Measurements from ENCODE around the gene BATF. TPM values are rescaled to one million over a fixed set of nuclear protein-coding genes. Genes with fewer than 3 reads are reported as not detected.
A peak's percentile ranks its signal among the peaks of the same experiment; 100 is the strongest.

Gene BATF
- total RNA-seq, 1 donor from 2014 or later, result 160 TPM

- Mint-ChIP-seq H3K9me3 (no peaks in the 10 kb centered on the region), H3K27ac (peak overlapping the region; percentile 66), H3K36me3 (ENCODE audit: low read depth) (no peaks in the 10 kb centered on the region), H3K4me3 (no peak overlapping the region), H3K27me3 (no peaks in the 10 kb centered on the region), H3K4me1 (peaks cover 47% of the 10 kb centered on the region)
- no peak for DNase-seq
- intact Hi-C loops (cut with micrococcal nuclease), result loop anchor here (1.0 kb wide), 1 partner anchor 12 kb away; no protein-coding TSS in a partner anchor
- TF ChIP-seq CTCF (IDR thresholded peaks at IDR 0.05), result no peak
- ChIA-PET POLR2A (interaction anchor here (0.6 to 10.1 kb wide), 5 partner anchors 13 to 373 kb away, joined by 3 to 132 read pairs (median 3); partner anchors contain the start of genes ERG28, NEK9 and TTLL5), CTCF (interaction anchor here (1.0 to 2.1 kb wide), 3 partner anchors 11 to 78 kb away, joined by 5 to 8 read pairs (median 7); no protein-coding TSS in a partner anchor)
- peak; percentile 70 for ATAC-seq (ENCODE audit: low read depth)
Observed at GRCh38 chr14:75499084-75499875, 23.0 kb upstream of the BATF start.

- intact Hi-C loops (cut with micrococcal nuclease), result no loop called here
- no peak for ATAC-seq (ENCODE audit: low read depth)
- ChIA-PET POLR2A (no interaction called here), CTCF (no interaction called here)
- Mint-ChIP-seq H3K36me3 (ENCODE audit: low read depth) (no peaks in the 10 kb centered on the region), H3K9me3 (no peaks in the 10 kb centered on the region), H3K4me3 (no peak overlapping the region), H3K4me1 (peaks cover 30% of the 10 kb centered on the region), H3K27me3 (no peaks in the 10 kb centered on the region), H3K27ac (no peak overlapping the region)
- no peak for TF ChIP-seq CTCF (IDR thresholded peaks at IDR 0.05)
- DNase-seq, result no peak
Observed at GRCh38 chr14:75501080-75501479, 21.2 kb upstream of the BATF start.

GRCh38 chr14:75504411-75504810 is 17.9 kb upstream of the BATF start:
- intact Hi-C loops (cut with micrococcal nuclease), result no loop called here
- CTCF ChIA-PET, result no interaction called here
- Mint-ChIP-seq H3K4me1 (peaks cover 3% of the 10 kb centered on the region), H3K36me3 (ENCODE audit: low read depth) (no peaks in the 10 kb centered on the region), H3K4me3 (no peak overlapping the region), H3K9me3 (peaks cover 1% of the 10 kb centered on the region), H3K27ac (no peak overlapping the region), H3K27me3 (no peaks in the 10 kb centered on the region)
- ATAC-seq (ENCODE audit: low read depth) (no peak), DNase-seq (no peak)
- no peak for TF ChIP-seq CTCF (IDR thresholded peaks at IDR 0.05)
- POLR2A ChIA-PET, result no interaction called here

- ATAC-seq (ENCODE audit: low read depth) (no peak), DNase-seq (no peak)
- Mint-ChIP-seq H3K27me3 (no peaks in the 10 kb centered on the region), H3K4me3 (no peak overlapping the region), H3K36me3 (ENCODE audit: low read depth) (no peaks in the 10 kb centered on the region), H3K9me3 (peaks cover 5% of the 10 kb centered on the region), H3K27ac (no peak overlapping the region), H3K4me1 (peaks cover 15% of the 10 kb centered on the region)
- ChIA-PET CTCF (no interaction called here), POLR2A (no interaction called here)
- no peak for TF ChIP-seq CTCF (IDR thresholded peaks at IDR 0.05)
- intact Hi-C loops (cut with micrococcal nuclease), result no loop called here
Observed at GRCh38 chr14:75506930-75507329, 15.3 kb upstream of the BATF start.

GRCh38 chr14:75510547-75510946 is 11.7 kb upstream of the BATF start:
- Mint-ChIP-seq H3K4me1 (peaks cover 39% of the 10 kb centered on the region), H3K27ac (peak overlapping the region; percentile 53), H3K4me3 (no peak overlapping the region), H3K36me3 (ENCODE audit: low read depth) (no peaks in the 10 kb centered on the region), H3K27me3 (no peaks in the 10 kb centered on the region), H3K9me3 (peaks cover 5% of the 10 kb centered on the region)
- intact Hi-C loops (cut with micrococcal nuclease), result loop anchor here (10.0 kb wide), 1 partner anchor 1614 kb away; no protein-coding TSS in a partner anchor
- TF ChIP-seq CTCF (IDR thresholded peaks at IDR 0.05), result no peak
- POLR2A ChIA-PET, result no interaction called here
- ATAC-seq (ENCODE audit: low read depth), result no peak
- CTCF ChIA-PET, result no interaction called here
- DNase-seq, result no peak
